ENCODE results near the gene KLHL15.
A peak's percentile ranks its signal among the peaks of the same experiment; 100 is the strongest.
"Not testable (repeated sequence)": the region's sequence is repeated elsewhere in the genome, so short reads cannot be mapped to it uniquely, and the experiment has no call there.

KLHL15 gene

GRCh38 chrX:23981222-23981621, 45.8 kb downstream of the KLHL15 start:
- DNase-seq (ENCODE audit: low read depth in 2 of 2), result no peak
- H3K4me3 ChIP-seq (replicated peaks in 1 of 2; ENCODE audit: low read depth in 2 of 2, low read length in 2 of 2), result no peak overlapping the region
- TF ChIP-seq, protein P1, sequence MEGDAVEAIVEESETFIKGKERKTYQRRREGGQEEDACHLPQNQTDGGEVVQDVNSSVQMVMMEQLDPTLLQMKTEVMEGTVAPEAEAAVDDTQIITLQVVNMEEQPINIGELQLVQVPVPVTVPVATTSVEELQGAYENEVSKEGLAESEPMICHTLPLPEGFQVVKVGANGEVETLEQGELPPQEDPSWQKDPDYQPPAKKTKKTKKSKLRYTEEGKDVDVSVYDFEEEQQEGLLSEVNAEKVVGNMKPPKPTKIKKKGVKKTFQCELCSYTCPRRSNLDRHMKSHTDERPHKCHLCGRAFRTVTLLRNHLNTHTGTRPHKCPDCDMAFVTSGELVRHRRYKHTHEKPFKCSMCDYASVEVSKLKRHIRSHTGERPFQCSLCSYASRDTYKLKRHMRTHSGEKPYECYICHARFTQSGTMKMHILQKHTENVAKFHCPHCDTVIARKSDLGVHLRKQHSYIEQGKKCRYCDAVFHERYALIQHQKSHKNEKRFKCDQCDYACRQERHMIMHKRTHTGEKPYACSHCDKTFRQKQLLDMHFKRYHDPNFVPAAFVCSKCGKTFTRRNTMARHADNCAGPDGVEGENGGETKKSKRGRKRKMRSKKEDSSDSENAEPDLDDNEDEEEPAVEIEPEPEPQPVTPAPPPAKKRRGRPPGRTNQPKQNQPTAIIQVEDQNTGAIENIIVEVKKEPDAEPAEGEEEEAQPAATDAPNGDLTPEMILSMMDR (IDR thresholded peaks at IDR 0.05; ENCODE audit: low read depth, low read length), result no peak

DNA sequence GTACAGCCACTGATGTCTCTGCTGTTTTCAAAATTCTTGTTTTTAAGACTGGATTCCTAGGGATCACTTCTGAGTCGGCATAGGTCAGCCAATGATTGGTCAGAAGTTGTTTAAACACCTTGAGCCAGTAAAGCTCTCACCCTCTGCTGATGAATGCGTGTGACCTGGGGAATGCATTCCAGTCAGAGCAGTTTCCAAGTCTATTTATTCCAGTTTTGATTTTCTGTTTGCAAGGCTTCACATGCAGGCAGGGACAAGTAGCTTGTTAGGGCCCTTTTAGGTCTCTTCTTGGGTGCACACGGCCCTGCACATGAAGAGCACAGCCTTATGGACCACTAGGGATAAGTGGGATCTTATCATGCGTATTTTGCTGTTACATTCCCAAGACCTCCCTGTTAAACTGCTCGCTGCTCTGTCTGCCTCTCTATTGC, 47.0 kb downstream of the KLHL15 start:
- no peak overlapping the region for H3K4me3 ChIP-seq (replicated peaks in 1 of 2; ENCODE audit: low read depth in 2 of 2, low read length in 2 of 2)
- peak in 1 of 2 donors; percentile 0 for DNase-seq (ENCODE audit: low read depth in 2 of 2)
- TF ChIP-seq, protein P1 (IDR thresholded peaks at IDR 0.05; ENCODE audit: low read depth, low read length), result no peak

GRCh38 chrX:23978491-23978890, 48.5 kb downstream of the KLHL15 start:
- peak in 1 of 2 donors; percentile 43 for DNase-seq (ENCODE audit: low read depth in 2 of 2)
- no peak overlapping the region for H3K4me3 ChIP-seq (replicated peaks in 1 of 2; ENCODE audit: low read depth in 2 of 2, low read length in 2 of 2)
- TF ChIP-seq, protein P1 (IDR thresholded peaks at IDR 0.05; ENCODE audit: low read depth, low read length), result no peak

- H3K4me3 ChIP-seq (replicated peaks in 1 of 2; ENCODE audit: low read depth in 2 of 2, low read length in 2 of 2); DNase-seq (ENCODE audit: low read depth in 2 of 2): not testable (repeated sequence)
Observed at GRCh38 chrX:23965630-23966029, 61.4 kb downstream of the KLHL15 start.

GRCh38 chrX:23964191-23964590, 62.8 kb downstream of the KLHL15 start:
- TF ChIP-seq, protein P1 (IDR thresholded peaks at IDR 0.05; ENCODE audit: low read depth, low read length), result no peak
- H3K4me3 ChIP-seq (replicated peaks in 1 of 2; ENCODE audit: low read depth in 2 of 2, low read length in 2 of 2), result no peak overlapping the region
- no peak for DNase-seq (ENCODE audit: low read depth in 2 of 2)

GRCh38 chrX:23959781-23960180, 67.2 kb downstream of the KLHL15 start:
- no peak for DNase-seq (ENCODE audit: low read depth in 2 of 2)
- H3K4me3 ChIP-seq (replicated peaks in 1 of 2; ENCODE audit: low read depth in 2 of 2, low read length in 2 of 2), result no peak overlapping the region
- TF ChIP-seq, protein P1 (IDR thresholded peaks at IDR 0.05; ENCODE audit: low read depth, low read length), result no peak

DNA sequence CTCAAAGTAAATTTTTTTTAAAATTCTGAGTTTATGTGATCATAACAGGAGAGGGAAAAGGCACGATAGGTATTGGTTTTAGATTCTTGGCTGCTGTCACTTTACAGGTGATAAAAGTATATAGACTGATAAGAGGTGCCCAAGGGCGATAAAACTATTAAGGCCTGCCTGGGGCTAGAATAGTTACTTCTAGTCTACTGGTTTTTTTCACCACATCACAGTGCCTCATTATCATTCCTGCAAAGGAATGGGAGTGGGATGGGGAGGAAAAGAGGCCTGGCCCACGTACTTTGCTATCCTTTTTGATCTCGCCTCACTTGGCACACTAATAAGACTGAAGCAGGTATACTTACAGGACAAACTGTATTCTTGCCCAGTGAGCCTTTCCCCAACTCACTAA, 72.6 kb downstream of the KLHL15 start:
- no peak overlapping the region for H3K4me3 ChIP-seq (replicated peaks in 1 of 2; ENCODE audit: low read depth in 2 of 2, low read length in 2 of 2)
- TF ChIP-seq, protein P1 (IDR thresholded peaks at IDR 0.05; ENCODE audit: low read depth, low read length), result no peak
- no peak for DNase-seq (ENCODE audit: low read depth in 2 of 2)
